ENCODE data around the gene SLC19A1. TPM values are rescaled to one million over a fixed set of nuclear protein-coding genes. Genes with fewer than 3 reads are reported as not detected.

Gene SLC19A1
- total and polyA plus RNA-seq, 2 donors from 2014 or later = 5.1 to 7.2 TPM

- peak overlapping the region; percentile 70 to 76 for H3K27ac ChIP-seq (ENCODE audit: low read depth in 2 of 2, low read length in 2 of 2)
- H3K4me1 ChIP-seq (ENCODE audit: control insufficient read depth in 2 of 3, insufficient read depth in 2 of 3, low read depth in 1 of 3, low read length in 3 of 3) = peaks cover 0 to 37% (median 23%) of the 10 kb centered on the region in 3 donors
- peaks cover 0 to 10% (median 3%) of the 10 kb centered on the region in 3 donors for H3K36me3 ChIP-seq (ENCODE audit: control insufficient read depth in 2 of 3, insufficient read depth in 3 of 3, low read length in 3 of 3)
- DNase-seq = peak in 2 of 5 donors; percentile 38 to 68
- peaks cover 2% of the 10 kb centered on the region for H3K27me3 ChIP-seq (ENCODE audit: control insufficient read depth, insufficient read depth, low read length)
- intact Hi-C loops (cut with DNase I) = no loop called here
- no peak overlapping the region for H3K4me3 ChIP-seq (ENCODE audit: low read length in 3 of 3)
- no peak for TF ChIP-seq CTCF (IDR thresholded peaks at IDR 0.05; ENCODE audit: borderline replicate concordance, extremely low read depth, insufficient read depth)
- H3K9ac ChIP-seq (ENCODE audit: low read length in 3 of 3) = peak overlapping the region in 1 of 3 donors; percentile 48
- H3K9me3 ChIP-seq (ENCODE audit: control insufficient read depth in 2 of 3, insufficient read depth in 1 of 3, low read length in 3 of 3) = peaks cover 0 to 2% (median 0%) of the 10 kb centered on the region in 3 donors
- no peak for FAIRE-seq
Observed at GRCh38 chr21:45470773-45471524, 71.3 kb downstream of the SLC19A1 start.

- no peak for TF ChIP-seq CTCF (IDR thresholded peaks at IDR 0.05; ENCODE audit: borderline replicate concordance, extremely low read depth, insufficient read depth)
- intact Hi-C loops (cut with DNase I) = no loop called here
- H3K4me1 ChIP-seq (ENCODE audit: control insufficient read depth in 2 of 3, insufficient read depth in 2 of 3, low read depth in 1 of 3, low read length in 3 of 3) = peaks cover 0 to 37% (median 23%) of the 10 kb centered on the region in 3 donors
- H3K4me3 ChIP-seq (ENCODE audit: low read length in 3 of 3) = peak overlapping the region in 2 of 3 donors; percentile 13 to 20
- peak in 1 of 5 donors; percentile 54 for DNase-seq
- peaks cover 2% of the 10 kb centered on the region for H3K27me3 ChIP-seq (ENCODE audit: control insufficient read depth, insufficient read depth, low read length)
- no peak for FAIRE-seq
- H3K27ac ChIP-seq (ENCODE audit: low read depth in 2 of 2, low read length in 2 of 2) = peak overlapping the region; percentile 36 to 74
- peak overlapping the region in 1 of 3 donors; percentile 46 for H3K9ac ChIP-seq (ENCODE audit: low read length in 3 of 3)
- peaks cover 0 to 2% (median 0%) of the 10 kb centered on the region in 3 donors for H3K9me3 ChIP-seq (ENCODE audit: control insufficient read depth in 2 of 3, insufficient read depth in 1 of 3, low read length in 3 of 3)
- H3K36me3 ChIP-seq (ENCODE audit: control insufficient read depth in 2 of 3, insufficient read depth in 3 of 3, low read length in 3 of 3) = peaks cover 0 to 10% (median 3%) of the 10 kb centered on the region in 3 donors
Observed at GRCh38 chr21:45470087-45470515, 72.1 kb downstream of the SLC19A1 start.

- TF ChIP-seq CTCF (IDR thresholded peaks at IDR 0.05; ENCODE audit: borderline replicate concordance, extremely low read depth, insufficient read depth) = no peak
- H3K4me3 ChIP-seq (ENCODE audit: low read length in 3 of 3) = peak overlapping the region in 2 of 3 donors; percentile 13 to 20
- H3K27ac ChIP-seq (ENCODE audit: low read depth in 2 of 2, low read length in 2 of 2) = peak overlapping the region; percentile 36 to 74
- H3K36me3 ChIP-seq (ENCODE audit: control insufficient read depth in 2 of 3, insufficient read depth in 3 of 3, low read length in 3 of 3) = peaks cover 0 to 5% (median under 1%) of the 10 kb centered on the region in 3 donors
- intact Hi-C loops (cut with DNase I) = no loop called here
- FAIRE-seq (no peak), DNase-seq (peak in 4 of 5 donors; percentile 54 to 75 (median 66))
- H3K4me1 ChIP-seq (ENCODE audit: control insufficient read depth in 2 of 3, insufficient read depth in 2 of 3, low read depth in 1 of 3, low read length in 3 of 3) = peaks cover 0 to 37% (median 25%) of the 10 kb centered on the region in 3 donors
- H3K9me3 ChIP-seq (ENCODE audit: control insufficient read depth in 2 of 3, insufficient read depth in 1 of 3, low read length in 3 of 3) = peaks cover 0 to 2% (median 0%) of the 10 kb centered on the region in 3 donors
- peaks cover 2% of the 10 kb centered on the region for H3K27me3 ChIP-seq (ENCODE audit: control insufficient read depth, insufficient read depth, low read length)
- peak overlapping the region in 2 of 3 donors; percentile 30 to 46 for H3K9ac ChIP-seq (ENCODE audit: low read length in 3 of 3)
Observed at GRCh38 chr21:45469273-45470086, 72.8 kb downstream of the SLC19A1 start.

All from kidney (tissue), 14 donors.